GM21515 (cell line): Measurements from ENCODE around the gene MAGI1.
"Not testable (repeated sequence)": the region's sequence is repeated elsewhere in the genome, so short reads cannot be mapped to it uniquely, and the experiment has no call there.

Experiments used
- ATAC-seq: cut with Tn5 transposase; IDR thresholded peaks from one replicate; pipeline ENCODE4 v1.9.1; 2021; ENCODE audit not compliant: unreplicated experiment

Gene MAGI1

GRCh38 chr3:65912647-65913046, 126.1 kb downstream of the MAGI1 start:
- ATAC-seq = no peak

DNA sequence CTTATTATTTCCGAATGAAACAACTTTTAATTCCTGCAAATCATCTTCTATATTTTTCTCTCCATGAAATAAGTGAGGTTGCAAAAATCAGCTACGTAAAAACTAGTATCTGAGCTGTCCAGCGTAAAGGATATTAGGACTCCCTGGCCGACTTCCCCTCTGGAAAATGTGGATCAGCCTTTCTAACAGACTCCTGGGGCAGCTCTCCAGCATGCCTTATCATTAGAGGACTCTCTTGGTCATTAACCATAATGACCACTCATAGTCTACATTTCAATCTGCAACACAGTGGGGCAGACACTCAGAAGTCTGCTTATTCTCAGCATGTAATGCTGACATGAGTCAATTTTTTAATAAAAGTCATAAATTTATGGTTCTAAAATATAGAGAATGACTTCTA, 130.1 kb downstream of the MAGI1 start:
- no peak for ATAC-seq

DNA sequence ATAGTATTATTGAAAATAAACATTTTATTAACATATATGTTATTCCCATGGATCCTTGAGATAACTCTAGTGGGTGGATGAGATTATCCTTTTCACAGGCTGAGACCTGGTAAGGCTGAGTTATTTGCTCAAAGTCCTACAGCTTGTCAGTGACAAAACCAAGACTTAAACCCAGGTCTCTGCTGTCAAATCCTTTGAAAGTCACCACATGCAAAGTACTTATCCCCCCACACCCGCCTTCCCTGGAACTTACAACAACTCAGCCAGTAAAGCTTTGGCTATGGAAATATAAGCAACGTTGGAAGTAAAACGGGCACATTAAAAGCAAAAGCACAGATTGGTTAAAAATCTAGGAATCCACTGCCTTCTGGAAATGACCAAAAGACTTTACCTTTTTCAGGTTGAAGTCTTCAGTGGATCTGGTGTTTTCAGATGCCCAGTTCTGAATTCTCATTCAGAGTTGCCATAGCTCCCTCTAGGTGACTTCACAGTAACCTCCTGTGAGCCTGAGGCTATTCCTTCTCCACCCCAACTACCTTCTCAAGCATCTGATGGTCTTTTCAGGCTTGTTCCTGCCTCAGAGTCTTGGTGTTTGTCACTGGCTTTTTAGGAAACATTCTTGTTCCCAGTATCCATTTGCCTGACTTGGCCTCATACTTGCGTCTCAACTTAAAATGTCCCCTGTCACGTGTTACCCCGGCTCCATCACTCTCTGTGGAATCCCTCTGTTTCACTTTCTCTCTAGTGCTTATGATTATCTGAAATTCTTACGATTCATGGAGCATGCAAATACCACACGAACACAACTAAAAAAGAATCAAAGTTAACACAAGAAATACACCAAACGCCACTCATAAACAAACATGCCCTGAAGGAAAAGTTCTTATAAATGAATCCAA, 131.2 kb downstream of the MAGI1 start:
- no peak for ATAC-seq

DNA sequence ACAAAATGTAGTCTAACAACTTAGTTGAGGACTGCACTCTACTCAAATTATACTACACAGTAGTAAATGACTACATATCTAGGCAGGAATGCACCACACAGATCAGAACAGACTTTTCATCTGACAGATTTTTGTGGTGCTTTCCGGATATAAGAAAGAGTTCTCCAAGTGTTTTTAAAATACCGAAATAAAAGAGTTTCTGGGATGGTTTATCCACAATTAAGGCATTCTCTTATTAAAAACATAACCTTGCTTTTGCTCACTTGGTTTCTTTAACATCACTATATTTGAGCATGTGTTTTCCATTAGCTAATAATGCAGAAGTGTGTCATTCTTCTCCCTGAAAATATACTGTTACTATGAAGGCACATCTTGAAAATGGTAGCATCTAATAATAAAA, 132.9 kb downstream of the MAGI1 start:
- no peak for ATAC-seq

- no peak for ATAC-seq
Measured at GRCh38 chr3:65904016-65904415, 134.7 kb downstream of the MAGI1 start.

GRCh38 chr3:65902304-65902793, 136.4 kb downstream of the MAGI1 start:
- no peak for ATAC-seq

GRCh38 chr3:65901226-65901625, 137.5 kb downstream of the MAGI1 start:
- ATAC-seq = no peak

DNA sequence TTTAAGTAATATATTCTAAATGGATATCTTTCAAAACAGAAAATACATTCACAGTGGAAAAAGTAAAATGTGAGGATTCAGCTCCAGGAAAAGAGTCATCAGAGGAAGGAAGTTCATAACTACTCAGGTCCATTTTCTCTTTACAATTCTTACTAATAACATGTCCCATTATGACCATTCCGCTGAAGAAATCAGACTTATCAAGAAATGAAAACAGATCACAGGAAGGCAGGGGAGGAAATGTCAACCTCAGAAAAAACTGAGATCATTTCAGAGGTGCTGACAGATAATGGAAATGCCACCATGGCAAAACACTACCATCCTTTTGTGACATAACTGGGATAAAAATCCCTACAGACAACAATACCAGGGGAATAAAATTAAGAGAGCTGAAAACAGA, 139.5 kb downstream of the MAGI1 start:
- no peak for ATAC-seq

- no peak for ATAC-seq
Measured at GRCh38 chr3:65897766-65898165, 141.0 kb downstream of the MAGI1 start.

DNA sequence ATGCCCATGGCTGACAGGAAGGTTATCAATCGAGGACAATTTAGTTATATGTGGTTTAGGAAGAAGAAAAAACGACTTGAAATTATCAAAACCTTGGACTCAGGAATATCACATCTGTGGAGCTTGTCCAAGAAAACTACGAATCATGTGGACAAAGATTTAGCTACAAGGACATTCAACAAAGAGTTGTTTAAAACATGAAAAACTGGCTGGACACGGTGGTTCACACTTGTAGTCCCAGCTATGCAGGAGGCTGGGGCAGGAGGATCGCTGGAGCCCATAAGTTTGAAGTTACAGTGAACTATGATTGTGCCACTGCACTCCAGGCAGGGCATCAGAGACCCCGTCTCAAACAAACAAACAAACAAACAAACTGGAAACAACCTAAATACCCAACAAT, 142.4 kb downstream of the MAGI1 start:
- no peak for ATAC-seq

- no peak for ATAC-seq
Measured at GRCh38 chr3:65894679-65895453, 143.9 kb downstream of the MAGI1 start.

DNA sequence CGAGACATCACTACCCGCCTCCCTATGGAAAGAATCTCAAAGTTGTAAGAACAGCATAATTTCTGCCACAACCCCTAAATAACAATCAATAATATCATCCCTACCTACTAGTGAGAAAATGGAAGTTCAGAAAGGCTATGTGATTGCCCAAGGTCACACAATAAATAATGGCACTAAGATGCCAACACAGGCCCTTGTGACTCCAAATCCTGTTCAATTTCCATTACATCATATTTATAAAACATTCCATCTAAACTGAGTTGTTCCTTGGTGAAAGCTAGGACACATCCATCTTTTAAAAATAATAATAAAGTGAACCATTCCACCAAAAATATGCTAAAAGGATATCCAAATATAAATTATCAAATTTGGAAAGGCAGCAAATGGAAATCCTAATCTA, 144.6 kb downstream of the MAGI1 start:
- ATAC-seq = no peak

DNA sequence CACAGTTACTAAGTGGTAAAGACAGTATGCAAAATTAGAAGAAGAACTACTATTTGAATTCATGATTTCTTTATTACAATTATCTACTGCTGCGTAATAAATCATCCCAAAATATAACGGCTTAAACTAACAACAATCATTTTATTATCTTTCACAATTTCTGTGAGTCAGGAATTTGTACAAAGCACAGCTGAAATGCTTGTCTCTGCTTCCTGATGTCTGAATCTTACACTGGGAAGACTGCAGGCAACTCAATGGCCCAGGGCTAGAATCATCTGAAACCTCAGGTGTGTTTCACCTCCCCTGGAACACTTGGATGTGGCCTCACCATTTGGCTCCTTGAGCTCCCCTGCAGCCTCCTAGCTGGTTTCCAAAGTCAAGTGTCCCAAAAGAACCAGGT, 145.1 kb downstream of the MAGI1 start:
- no peak for ATAC-seq

GRCh38 chr3:65891477-65891876, 147.2 kb downstream of the MAGI1 start:
- ATAC-seq = not testable (repeated sequence)

DNA sequence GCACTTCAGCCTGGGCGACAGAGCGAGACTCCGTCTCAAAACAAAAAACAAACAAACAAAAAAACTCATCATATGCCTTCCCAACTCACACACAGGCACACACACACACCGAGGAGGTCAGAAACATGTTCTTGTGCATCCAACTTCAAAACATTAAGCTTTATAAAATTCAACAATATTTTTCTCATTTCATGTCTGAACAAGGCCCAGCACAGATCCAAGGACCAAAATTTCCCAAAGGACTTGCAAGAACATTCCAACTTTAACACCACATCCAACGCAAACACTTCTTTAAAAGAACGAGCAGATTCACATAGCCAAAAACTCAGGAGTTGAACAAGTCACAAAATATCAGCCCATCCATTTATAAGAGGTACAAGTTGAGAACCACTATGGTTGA, 148.4 kb downstream of the MAGI1 start:
- no peak for ATAC-seq

DNA sequence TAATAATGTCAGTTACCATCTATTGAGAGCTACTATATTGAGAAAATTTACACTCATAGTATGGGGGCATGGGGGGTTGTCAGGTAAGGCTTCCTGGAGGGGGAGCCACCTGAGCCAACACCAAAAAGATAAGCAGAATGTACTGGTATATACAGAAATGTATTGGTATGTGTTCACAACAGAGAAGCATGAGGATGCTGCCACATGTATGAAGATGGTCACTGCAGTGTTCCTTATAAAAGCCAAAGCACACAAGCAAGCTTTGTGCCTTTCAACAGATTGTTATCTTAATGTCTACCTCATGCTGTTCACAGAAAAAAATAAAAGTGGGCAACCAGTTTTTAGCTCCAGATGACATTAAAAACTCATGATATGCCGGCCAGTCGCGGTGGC, 149.0 kb downstream of the MAGI1 start:
- ATAC-seq = no peak

GRCh38 chr3:65888980-65889706, 149.6 kb downstream of the MAGI1 start:
- no peak for ATAC-seq

GRCh38 chr3:65888196-65888595, 150.5 kb downstream of the MAGI1 start:
- no peak for ATAC-seq

GRCh38 chr3:65886391-65886790, 152.3 kb downstream of the MAGI1 start:
- no peak for ATAC-seq

DNA sequence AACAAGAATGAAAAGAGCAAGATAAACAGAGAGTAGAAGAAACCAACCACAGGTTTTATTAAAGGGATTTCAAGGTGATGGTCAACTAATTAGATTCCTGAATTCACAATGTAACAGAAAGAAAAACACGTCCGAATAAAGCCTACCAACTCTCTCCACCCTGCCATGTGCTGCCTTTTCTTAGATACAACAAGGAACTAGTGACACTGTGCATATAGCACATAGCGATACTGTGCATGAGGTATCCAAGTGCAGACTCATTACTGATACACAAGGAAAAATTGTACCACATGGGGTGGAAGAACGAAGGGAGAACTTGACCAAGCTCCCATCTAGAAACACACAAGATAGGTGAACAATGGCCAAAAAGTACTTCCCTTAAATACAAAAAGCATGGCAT, 154.6 kb downstream of the MAGI1 start:
- ATAC-seq = no peak

GRCh38 chr3:65883613-65884012, 155.1 kb downstream of the MAGI1 start:
- ATAC-seq = no peak
